SK-N-MC (cell line): ENCODE results near the gene TMEM135.

Source experiments
- DNase-seq: peaks from one replicate; pipeline ENCODE4 v3.0.0-alpha.2; 2011; ENCODE audit warnings: low read depth, low spot score
- H3K27ac ChIP-seq: fragments of 200-600 bp; sonication (generic); 2 replicates; pipeline ENCODE4 v1.5.1; 2016; ENCODE audit warnings: mixed run types
- H3K36me3 ChIP-seq: fragments of 200-600 bp; sonication (generic); 2 replicates; pipeline ENCODE4 v1.6.1; 2017; ENCODE audit warnings: antibody characterized with exemption, low read length, mixed read lengths; ENCODE audit not compliant: insufficient read depth
- H3K4me3 ChIP-seq: fragments of 200-600 bp; sonication (generic); 2 replicates; pipeline ENCODE4 v1.5.1; 2016
- H3K9ac ChIP-seq: fragments of 200-600 bp; sonication (generic); 2 replicates; pipeline ENCODE4 v1.8.0; 2017; ENCODE audit warnings: mixed run types, mixed read lengths; ENCODE audit not compliant: insufficient read length
- H3K9me3 ChIP-seq: fragments of 200-600 bp; sonication (generic); 2 replicates; pipeline ENCODE4 v1.6.1; 2017; ENCODE audit warnings: low read depth, mild to moderate bottlenecking, antibody characterized with exemption, low read length, moderate library complexity, mixed read lengths
- EZH2 ChIP-seq: fragments of 200-600 bp; sonication (generic); IDR thresholded peaks from one replicate; pipeline ENCODE4 v1.6.1; 2017; ENCODE audit warnings: antibody characterized with exemption
- FOXP2 ChIP-seq: optimal IDR thresholded peaks from 2 replicates; pipeline ENCODE3; 2011; ENCODE audit warnings: mild to moderate bottlenecking, moderate library complexity; ENCODE audit not compliant: insufficient read depth; ENCODE audit errors: extremely low read length, control extremely low read depth
- POLR2AphosphoS5 ChIP-seq: IDR thresholded peaks from 2 replicates; pipeline ENCODE4 v1.6.1; 2012; ENCODE audit warnings: mild to moderate bottlenecking, low read depth, low read length, borderline replicate concordance

The TMEM135 gene

DNA sequence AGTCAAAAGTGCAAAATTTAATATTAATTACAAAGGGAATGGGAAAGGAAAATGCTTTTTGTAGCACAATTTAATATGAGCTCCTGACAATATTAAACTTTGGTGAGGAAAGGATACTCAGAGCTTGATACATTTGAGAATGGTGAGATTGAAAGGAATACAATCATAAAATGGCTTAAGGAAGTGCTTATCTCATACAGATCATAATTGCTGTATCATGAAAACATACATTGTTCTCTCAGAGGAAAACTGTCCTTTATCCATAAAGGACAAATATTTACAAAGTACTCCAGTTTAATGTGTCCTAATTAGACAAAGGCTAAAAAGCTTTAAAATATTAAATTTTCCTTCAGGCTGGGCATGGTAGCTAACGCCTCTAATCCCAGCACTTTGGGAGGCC, 260.4 kb downstream of the TMEM135 start:
- no peak overlapping the region for H3K4me3 ChIP-seq
- no peaks in the 10 kb centered on the region for H3K9me3 ChIP-seq
- TF ChIP-seq POLR2AphosphoS5: no peak
- TF ChIP-seq EZH2: no peak
- TF ChIP-seq FOXP2: no peak
- no peak overlapping the region for H3K27ac ChIP-seq
- no peak overlapping the region for H3K9ac ChIP-seq
- no peak for DNase-seq
- 0 out of 2 replicates have a peak, but pooled peaks cover 2% of the 10 kb centered on the region for H3K36me3 ChIP-seq

DNA sequence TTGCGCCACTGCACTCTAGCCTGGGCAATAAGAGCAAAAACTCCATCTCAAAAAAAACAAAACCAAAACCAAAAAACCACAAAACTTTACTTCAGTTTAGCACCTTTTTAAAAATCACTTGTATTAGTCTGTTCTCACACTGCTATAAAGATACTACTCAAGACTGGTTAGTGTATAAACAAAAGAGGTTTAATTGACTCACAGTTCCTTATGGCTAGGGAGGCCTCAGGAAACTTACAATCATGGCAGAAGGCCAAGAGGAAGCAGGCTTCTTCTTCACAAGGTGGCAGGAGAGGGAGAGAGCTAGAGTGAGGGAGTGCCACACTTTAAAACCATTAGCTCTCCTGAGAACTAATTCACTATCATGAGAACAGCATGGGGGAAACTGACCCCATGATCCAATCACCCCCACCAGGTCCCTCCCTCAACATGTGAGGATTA, 261.3 kb downstream of the TMEM135 start:
- Histone ChIP-seq H3K27ac (no peak overlapping the region), H3K9me3 (no peaks in the 10 kb centered on the region), H3K4me3 (no peak overlapping the region), H3K36me3 (0 out of 2 replicates have a peak, but pooled peaks cover 2% of the 10 kb centered on the region), H3K9ac (no peak overlapping the region)
- no peak for DNase-seq
- TF ChIP-seq EZH2: no peak
- TF ChIP-seq FOXP2: no peak
- TF ChIP-seq POLR2AphosphoS5: no peak

DNA sequence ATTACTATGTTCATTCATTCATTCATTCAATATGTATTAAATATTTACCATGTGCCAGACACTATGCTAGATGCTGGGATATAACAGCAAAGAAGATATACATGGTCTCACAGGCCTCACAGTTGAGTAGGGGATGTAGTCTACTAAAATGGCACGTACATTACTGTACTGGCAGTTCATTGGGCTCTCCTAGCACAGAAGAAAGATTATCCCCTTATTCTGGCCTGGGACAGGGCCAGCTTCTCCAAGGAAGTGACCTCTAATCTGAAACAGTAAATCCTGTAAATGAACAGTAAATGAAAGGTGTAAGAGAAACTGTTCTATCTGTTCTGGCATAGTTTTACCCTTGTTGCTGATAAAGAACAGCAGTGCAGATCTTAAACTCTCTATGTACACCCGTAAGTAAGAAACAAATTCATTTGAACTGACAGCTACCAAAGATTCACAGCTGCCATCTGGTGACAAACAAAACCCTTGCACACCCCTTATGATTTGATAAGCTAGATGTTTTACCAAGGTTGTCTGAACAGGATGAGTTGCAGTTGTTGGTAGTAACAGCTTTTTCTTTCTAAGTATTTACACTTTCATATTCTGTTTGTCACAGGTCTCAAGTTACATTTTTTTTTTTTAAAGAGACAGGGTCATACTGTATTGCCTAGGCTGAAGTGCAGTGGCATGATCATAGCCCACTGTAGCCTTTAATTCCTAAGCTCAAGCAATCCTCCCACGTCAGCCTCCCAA, 263.1 kb downstream of the TMEM135 start:
- no peak for DNase-seq
- H3K9me3 ChIP-seq: no peaks in the 10 kb centered on the region
- 0 out of 2 replicates have a peak, but pooled peaks cover 2% of the 10 kb centered on the region for H3K36me3 ChIP-seq
- H3K4me3 ChIP-seq: no peak overlapping the region
- no peak overlapping the region for H3K27ac ChIP-seq
- no peak for TF ChIP-seq EZH2
- TF ChIP-seq FOXP2: no peak
- TF ChIP-seq POLR2AphosphoS5: no peak
- H3K9ac ChIP-seq: no peak overlapping the region

GRCh38 chr11:87301785-87302540, 264.2 kb downstream of the TMEM135 start:
- Histone ChIP-seq H3K36me3 (0 out of 2 replicates have a peak, but pooled peaks cover 2% of the 10 kb centered on the region), H3K27ac (no peak overlapping the region), H3K4me3 (no peak overlapping the region), H3K9ac (no peak overlapping the region), H3K9me3 (no peaks in the 10 kb centered on the region)
- no peak for DNase-seq
- no peak for TF ChIP-seq FOXP2

- no peak for DNase-seq
- peak overlapping the region; percentile 67; the same call in 1 of the 2 replicates for H3K27ac ChIP-seq
- no peak overlapping the region for H3K9ac ChIP-seq
- TF ChIP-seq POLR2AphosphoS5 (no peak), EZH2 (no peak), FOXP2 (no peak)
- H3K36me3 ChIP-seq: no peaks in the 10 kb centered on the region
- H3K4me3 ChIP-seq: peak overlapping the region; percentile 33
- no peaks in the 10 kb centered on the region for H3K9me3 ChIP-seq
Measured at GRCh38 chr11:87304412-87304811, 266.7 kb downstream of the TMEM135 start.

DNA sequence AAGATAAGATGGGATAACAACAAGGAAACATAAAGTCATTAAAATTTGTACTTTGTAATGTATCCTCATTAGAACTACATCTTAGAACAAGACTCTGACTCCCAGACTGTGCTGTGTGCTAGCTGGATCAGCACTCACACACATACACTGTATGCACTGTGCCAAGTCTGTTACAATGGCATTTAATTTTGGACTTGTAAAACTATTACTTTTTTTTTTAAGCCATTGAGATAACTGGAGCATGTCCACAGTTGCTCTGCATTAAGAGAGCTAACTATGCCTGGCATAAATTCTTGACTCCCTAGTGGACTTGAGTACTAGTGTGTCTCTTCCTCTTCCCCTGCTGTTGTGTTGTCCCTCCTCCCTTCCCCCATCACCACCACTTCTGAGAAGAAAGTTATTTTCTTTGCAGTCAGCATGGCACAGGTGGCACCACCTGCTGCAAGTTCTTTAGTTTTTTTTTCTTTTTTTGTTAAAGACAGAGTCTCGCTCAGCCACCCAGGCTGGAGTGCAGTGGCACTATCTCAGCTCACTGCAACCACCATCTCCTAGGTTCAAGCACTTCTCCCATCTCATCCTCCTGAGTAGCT, 268.6 kb downstream of the TMEM135 start:
- TF ChIP-seq FOXP2 (no peak), EZH2 (no peak), POLR2AphosphoS5 (no peak)
- Histone ChIP-seq H3K9me3 (no peaks in the 10 kb centered on the region), H3K27ac (no peak overlapping the region), H3K9ac (no peak overlapping the region), H3K4me3 (no peak overlapping the region), H3K36me3 (no peaks in the 10 kb centered on the region)
- DNase-seq: no peak

DNA sequence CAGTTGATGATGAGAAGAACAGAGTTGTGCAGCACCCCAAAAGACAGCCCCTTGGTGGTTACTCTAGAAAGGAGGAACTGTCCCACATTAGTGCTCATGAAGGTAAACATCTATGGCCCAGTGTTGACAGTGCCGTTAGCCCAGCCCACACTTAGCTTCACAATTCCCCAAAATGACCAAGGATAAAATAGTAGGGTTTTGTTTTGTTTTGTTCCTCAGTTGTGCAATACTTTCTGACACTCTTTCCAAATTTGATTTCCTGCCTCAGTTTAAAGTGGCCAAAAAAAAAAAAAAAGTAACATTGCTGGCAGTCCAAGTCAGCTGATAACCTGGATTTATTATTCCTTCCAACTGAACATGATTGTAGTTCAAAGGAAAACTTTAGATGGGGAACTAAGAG, 269.4 kb downstream of the TMEM135 start:
- no peak overlapping the region for H3K27ac ChIP-seq
- H3K9ac ChIP-seq: no peak overlapping the region
- H3K9me3 ChIP-seq: no peaks in the 10 kb centered on the region
- no peak for TF ChIP-seq POLR2AphosphoS5
- TF ChIP-seq EZH2: no peak
- no peak for TF ChIP-seq FOXP2
- no peak overlapping the region for H3K4me3 ChIP-seq
- DNase-seq: no peak
- no peaks in the 10 kb centered on the region for H3K36me3 ChIP-seq

- H3K27ac ChIP-seq: no peak overlapping the region
- H3K36me3 ChIP-seq: no peaks in the 10 kb centered on the region
- no peak for DNase-seq
- H3K9ac ChIP-seq: no peak overlapping the region
- TF ChIP-seq POLR2AphosphoS5 (no peak), FOXP2 (no peak), EZH2 (no peak)
- no peaks in the 10 kb centered on the region for H3K9me3 ChIP-seq
- no peak overlapping the region for H3K4me3 ChIP-seq
Measured at GRCh38 chr11:87315229-87315628, 277.5 kb downstream of the TMEM135 start.
